Activated CD4-positive, alpha-beta memory T cell treated with anti-CD3 and anti-CD28 coated beads, Interleukin-2, amount 10 ng/mL, durations not matched to agents 7 days and 5 days (primary cell): ENCODE data around the gene ADGRE3. TPM values are rescaled to one million over a fixed set of nuclear protein-coding genes. Genes with fewer than 3 reads are reported as not detected.

ENCODE experiments used
- CTCF ChIA-PET: fragments of 350-600 bp; sonication (Branson Sonifier 250); formaldehyde crosslinking; loops from one replicate; lab custom pipeline; 2021; ENCODE audit warnings: antibody characterized with exemption, inconsistent platforms; lab: Charles Lee
- POLR2A ChIA-PET: fragments of 350-600 bp; sonication (Branson Sonifier 250); formaldehyde crosslinking; loops from one replicate; lab custom pipeline; 2021; ENCODE audit warnings: antibody characterized with exemption; lab: Charles Lee
- DNase-seq: peaks from one replicate; pipeline ENCODE4 v3.0.0-alpha.2; 2020
- H3K27ac Mint-ChIP-seq: one replicate; pipeline ENCODE4 v1.8.0; 2021; ENCODE audit warnings: mild to moderate bottlenecking, mixed read lengths
- H3K27me3 Mint-ChIP-seq: one replicate; pipeline ENCODE4 v1.8.0; 2021; ENCODE audit warnings: mixed read lengths
- H3K36me3 Mint-ChIP-seq: one replicate; pipeline ENCODE4 v1.8.0; 2021; ENCODE audit warnings: low read depth, mixed read lengths
- H3K4me1 Mint-ChIP-seq: one replicate; pipeline ENCODE4 v1.8.0; 2021; ENCODE audit warnings: mixed read lengths
- H3K4me3 Mint-ChIP-seq: one replicate; pipeline ENCODE4 v1.8.0; 2021; ENCODE audit warnings: mild to moderate bottlenecking, mixed read lengths
- H3K9me3 Mint-ChIP-seq: one replicate; pipeline ENCODE4 v1.8.0; 2021; ENCODE audit warnings: mixed read lengths
- total RNA-seq, 2 experiments: library from RNA; stranded (reverse); gene quantifications; one replicate each; pipeline ENCODE4 v1.2.3, GENCODE V29; 2021

Gene ADGRE3, protein sequence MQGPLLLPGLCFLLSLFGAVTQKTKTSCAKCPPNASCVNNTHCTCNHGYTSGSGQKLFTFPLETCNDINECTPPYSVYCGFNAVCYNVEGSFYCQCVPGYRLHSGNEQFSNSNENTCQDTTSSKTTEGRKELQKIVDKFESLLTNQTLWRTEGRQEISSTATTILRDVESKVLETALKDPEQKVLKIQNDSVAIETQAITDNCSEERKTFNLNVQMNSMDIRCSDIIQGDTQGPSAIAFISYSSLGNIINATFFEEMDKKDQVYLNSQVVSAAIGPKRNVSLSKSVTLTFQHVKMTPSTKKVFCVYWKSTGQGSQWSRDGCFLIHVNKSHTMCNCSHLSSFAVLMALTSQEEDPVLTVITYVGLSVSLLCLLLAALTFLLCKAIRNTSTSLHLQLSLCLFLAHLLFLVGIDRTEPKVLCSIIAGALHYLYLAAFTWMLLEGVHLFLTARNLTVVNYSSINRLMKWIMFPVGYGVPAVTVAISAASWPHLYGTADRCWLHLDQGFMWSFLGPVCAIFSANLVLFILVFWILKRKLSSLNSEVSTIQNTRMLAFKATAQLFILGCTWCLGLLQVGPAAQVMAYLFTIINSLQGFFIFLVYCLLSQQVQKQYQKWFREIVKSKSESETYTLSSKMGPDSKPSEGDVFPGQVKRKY
- not detected for total RNA-seq

DNA sequence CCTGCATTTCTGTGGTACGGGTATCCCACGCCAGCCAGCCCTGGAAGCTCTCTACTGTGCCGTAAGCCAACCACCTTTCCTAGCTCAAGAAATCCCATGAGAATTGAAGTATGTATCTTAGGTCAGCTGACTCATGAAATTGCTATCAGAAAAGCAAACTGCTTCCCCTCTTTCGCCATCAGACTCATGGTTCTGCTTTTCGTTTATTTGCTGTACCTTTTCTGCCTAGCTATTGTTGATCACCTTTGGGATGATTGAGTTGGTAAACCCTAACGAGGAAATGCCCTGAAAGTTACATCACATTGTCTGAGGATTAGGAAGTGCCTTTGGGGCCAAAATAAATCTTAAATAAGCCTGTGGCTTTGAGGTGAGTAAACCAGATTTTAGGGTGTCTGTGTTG lies at the start of gene ADGRE3:
Gene ADGRE3, minus strand, starts transcription at position 81 of the 400 bp plus-strand sequence. Its CDS starts 74 bp downstream, at position 7.
- Mint-ChIP-seq H3K9me3 (no peaks in the 10 kb centered on the region), H3K27ac (no peak within 1 kb of the TSS), H3K4me1 (peaks cover 2% of the 10 kb centered on the region), H3K4me3 (no peak within 1 kb of the TSS), H3K27me3 (peaks cover 7% of the 10 kb centered on the region), H3K36me3 (no peaks in the 10 kb centered on the region)
- DNase-seq = no peak
- ChIA-PET CTCF (interaction anchor here (1.4 to 3.6 kb wide), 2 partner anchors 9 to 12 kb away, joined by 3 to 15 read pairs; no protein-coding TSS in a partner anchor), POLR2A (no interaction called here)

DNA sequence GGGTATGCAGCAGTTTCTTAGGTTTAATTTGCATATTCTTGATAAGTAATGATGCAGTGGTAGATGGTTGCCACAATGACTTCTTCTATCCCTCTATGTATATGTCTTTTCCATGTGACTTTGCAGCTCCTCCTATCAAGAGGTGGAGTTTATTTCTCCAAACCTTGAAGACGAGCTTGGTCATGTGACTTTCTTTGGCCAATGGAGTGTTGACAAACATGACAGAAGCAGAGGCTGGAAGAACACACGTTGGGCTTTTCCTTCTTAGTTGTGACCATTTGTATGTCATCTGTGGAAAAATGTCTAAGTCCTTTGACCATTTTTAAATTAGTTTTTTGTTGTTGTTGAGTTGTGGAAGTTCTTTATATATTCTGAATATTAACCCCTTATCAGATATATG lies 47.5 kb upstream of the ADGRE3 start:
- H3K4me3 Mint-ChIP-seq = no peak overlapping the region
- no peaks in the 10 kb centered on the region for H3K4me1 Mint-ChIP-seq
- CTCF ChIA-PET = no interaction called here
- POLR2A ChIA-PET = no interaction called here
- H3K36me3 Mint-ChIP-seq = peaks cover 32% of the 10 kb centered on the region
- DNase-seq = no peak
- H3K27ac Mint-ChIP-seq = no peak overlapping the region
- no peaks in the 10 kb centered on the region for H3K27me3 Mint-ChIP-seq
- peaks cover 61% of the 10 kb centered on the region for H3K9me3 Mint-ChIP-seq

DNA sequence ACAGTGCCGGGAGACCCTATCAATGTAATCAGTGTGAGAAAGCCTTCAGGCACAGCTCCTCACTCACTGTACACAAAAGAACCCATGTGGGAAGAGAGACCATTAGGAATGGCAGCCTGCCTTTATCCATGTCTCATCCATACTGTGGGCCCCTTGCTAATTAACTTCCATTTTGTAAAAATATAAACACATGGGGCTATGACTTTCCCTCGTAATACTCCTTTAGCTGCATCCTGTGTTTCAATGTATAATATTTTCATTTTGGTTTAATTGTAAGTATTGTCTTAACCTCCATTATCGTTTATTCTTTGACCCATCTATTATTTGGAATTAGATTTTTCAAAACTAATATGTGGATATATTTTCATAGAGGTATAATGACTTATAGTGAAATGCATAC lies 44.5 kb upstream of the ADGRE3 start:
- no peak overlapping the region for H3K27ac Mint-ChIP-seq
- no peaks in the 10 kb centered on the region for H3K4me1 Mint-ChIP-seq
- no peak for DNase-seq
- H3K9me3 Mint-ChIP-seq = peaks cover 63% of the 10 kb centered on the region
- H3K36me3 Mint-ChIP-seq = peaks cover 61% of the 10 kb centered on the region
- ChIA-PET CTCF (no interaction called here), POLR2A (no interaction called here)
- H3K27me3 Mint-ChIP-seq = no peaks in the 10 kb centered on the region
- no peak overlapping the region for H3K4me3 Mint-ChIP-seq

DNA sequence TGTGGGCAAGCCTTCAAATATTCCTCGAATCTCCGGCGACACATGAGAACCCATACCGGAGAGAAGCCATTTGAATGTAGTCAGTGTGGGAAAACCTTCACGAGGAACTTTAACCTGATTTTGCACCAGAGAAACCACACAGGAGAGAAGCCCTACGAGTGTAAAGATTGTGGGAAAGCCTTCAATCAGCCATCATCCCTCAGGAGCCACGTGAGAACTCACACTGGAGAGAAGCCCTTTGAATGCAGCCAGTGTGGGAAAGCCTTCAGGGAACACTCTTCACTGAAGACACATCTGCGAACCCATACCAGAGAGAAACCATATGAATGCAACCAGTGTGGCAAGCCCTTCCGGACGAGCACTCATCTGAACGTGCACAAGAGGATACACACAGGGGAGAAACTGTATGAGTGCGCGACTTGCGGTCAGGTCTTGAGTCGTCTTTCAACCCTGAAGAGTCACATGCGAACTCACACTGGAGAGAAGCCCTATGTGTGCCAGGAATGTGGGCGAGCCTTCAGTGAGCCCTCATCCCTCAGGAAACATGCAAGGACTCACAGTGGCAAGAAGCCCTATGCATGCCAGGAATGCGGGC lies 44.0 kb upstream of the ADGRE3 start:
- POLR2A ChIA-PET = no interaction called here
- peaks cover 66% of the 10 kb centered on the region for H3K9me3 Mint-ChIP-seq
- DNase-seq = no peak

DNA sequence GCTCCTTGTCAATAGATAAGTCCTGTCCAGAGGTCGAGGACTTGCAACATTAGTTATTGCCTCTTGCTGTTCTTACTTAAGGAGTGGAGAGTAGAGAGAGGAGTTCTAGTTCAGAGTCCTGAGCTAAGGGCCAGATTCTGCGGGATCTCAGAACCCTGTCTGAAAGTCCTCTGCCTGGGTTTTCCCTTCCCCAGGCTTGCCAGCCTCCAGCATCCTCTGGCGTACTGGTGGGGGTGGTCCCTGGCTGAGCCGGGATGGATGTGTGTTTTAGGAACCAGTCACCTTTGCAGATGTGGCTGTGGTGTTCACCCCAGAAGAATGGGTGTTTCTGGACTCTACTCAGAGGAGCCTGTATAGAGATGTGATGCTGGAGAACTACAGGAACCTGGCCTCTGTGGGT lies 41.2 kb upstream of the ADGRE3 start:
- no peak for DNase-seq
- Mint-ChIP-seq H3K27me3 (no peaks in the 10 kb centered on the region), H3K4me1 (no peaks in the 10 kb centered on the region), H3K9me3 (peaks cover 74% of the 10 kb centered on the region), H3K27ac (no peak overlapping the region), H3K36me3 (peaks cover 87% of the 10 kb centered on the region), H3K4me3 (no peak overlapping the region)
- POLR2A ChIA-PET = no interaction called here
- CTCF ChIA-PET = no interaction called here

More for the DNA sequence above, 44.0 kb upstream of the ADGRE3 start:
- Mint-ChIP-seq H3K4me1 (no peaks in the 10 kb centered on the region), H3K27me3 (no peaks in the 10 kb centered on the region), H3K36me3 (peaks cover 67% of the 10 kb centered on the region), H3K27ac (no peak overlapping the region), H3K4me3 (no peak overlapping the region)
- CTCF ChIA-PET = no interaction called here

DNA sequence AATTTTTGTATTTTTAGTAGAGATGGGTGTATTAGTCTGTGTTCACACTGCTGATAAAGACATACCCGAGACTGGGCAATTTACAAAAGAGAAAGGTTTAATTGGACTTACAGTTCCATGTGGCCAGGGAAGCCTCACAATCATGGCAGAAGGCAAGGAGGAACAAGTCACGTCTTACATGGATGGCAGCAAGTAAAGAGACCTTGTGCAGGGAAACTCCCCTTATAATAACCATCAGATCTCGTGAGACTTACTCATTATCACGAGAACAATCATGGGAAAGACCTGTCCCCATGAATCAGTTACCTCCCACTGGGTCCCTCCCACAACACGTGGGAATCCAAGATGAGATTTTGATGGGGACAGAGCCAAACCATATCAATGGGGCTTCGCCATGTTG lies 29.8 kb upstream of the ADGRE3 start:
- H3K9me3 Mint-ChIP-seq = peaks cover 17% of the 10 kb centered on the region
- no peaks in the 10 kb centered on the region for H3K4me1 Mint-ChIP-seq
- no peak overlapping the region for H3K27ac Mint-ChIP-seq
- H3K36me3 Mint-ChIP-seq = peaks cover 76% of the 10 kb centered on the region
- ChIA-PET POLR2A (no interaction called here), CTCF (no interaction called here)
- H3K4me3 Mint-ChIP-seq = no peak overlapping the region
- H3K27me3 Mint-ChIP-seq = no peaks in the 10 kb centered on the region
- DNase-seq = no peak

DNA sequence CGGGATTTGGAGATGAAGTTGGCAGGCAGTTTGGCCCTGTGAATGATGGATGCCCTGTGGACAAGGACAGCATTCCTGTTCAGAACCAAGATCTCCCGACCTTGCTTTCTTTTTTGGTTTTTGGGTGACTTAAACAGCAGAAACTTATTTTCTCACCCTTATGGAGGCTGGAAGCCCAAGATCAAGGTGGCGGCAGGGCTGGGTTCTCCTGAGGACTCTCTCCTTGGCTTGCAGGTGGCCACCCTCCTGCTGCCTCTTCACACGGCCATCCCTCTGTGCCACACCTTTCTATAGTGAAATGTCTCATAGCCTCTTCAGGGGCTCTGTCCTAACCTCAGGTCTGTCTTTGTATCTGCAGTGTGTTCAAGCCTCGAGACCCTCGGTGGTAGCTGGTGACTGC lies 29.2 kb upstream of the ADGRE3 start:
- Mint-ChIP-seq H3K27ac (no peak overlapping the region), H3K4me1 (no peaks in the 10 kb centered on the region), H3K4me3 (no peak overlapping the region)

DNA sequence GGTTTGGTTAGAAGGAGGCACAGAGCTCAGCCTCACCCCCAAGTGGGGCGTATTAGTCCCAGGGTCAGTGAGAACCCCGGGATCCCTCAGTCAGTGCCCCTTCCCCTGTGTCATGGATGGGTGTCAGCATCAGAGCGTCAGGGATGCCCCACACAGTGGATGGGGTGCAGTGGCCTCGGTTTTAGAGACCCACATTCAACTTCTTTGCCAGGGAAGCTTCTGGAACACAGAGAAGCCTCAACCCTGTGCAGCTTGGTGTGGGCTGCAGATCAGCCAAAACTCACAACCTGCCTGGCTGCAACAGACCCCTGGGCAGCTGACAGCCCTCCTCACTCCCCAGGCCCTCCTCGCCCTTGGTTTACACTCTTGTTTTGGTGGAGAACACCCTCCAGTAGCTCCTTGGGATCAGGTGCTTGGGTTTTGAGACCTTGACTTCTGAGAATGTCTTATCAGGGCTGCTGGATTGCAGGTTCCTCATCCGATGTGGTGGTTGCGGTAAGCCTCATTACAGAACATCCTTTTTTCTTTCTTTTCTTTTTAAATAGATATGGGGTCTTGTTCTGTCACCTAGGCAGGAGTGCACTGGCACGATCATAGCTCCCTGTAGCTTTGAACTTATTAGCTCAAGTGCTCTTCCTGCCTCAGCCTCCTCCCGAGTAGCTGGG lies 26.2 kb upstream of the ADGRE3 start:
- no peaks in the 10 kb centered on the region for H3K4me1 Mint-ChIP-seq
- H3K27me3 Mint-ChIP-seq = no peaks in the 10 kb centered on the region
- no peak overlapping the region for H3K4me3 Mint-ChIP-seq
- ChIA-PET POLR2A (interaction anchor here (0.6 kb wide), 1 partner anchor 92 kb away, joined by 3 read pairs; no protein-coding TSS in a partner anchor), CTCF (no interaction called here)
- peaks cover 10% of the 10 kb centered on the region for H3K9me3 Mint-ChIP-seq
- no peak overlapping the region for H3K27ac Mint-ChIP-seq
- DNase-seq = no peak
- peaks cover 64% of the 10 kb centered on the region for H3K36me3 Mint-ChIP-seq

More for the DNA sequence above, 29.2 kb upstream of the ADGRE3 start:
- peaks cover 71% of the 10 kb centered on the region for H3K36me3 Mint-ChIP-seq
- peaks cover 11% of the 10 kb centered on the region for H3K9me3 Mint-ChIP-seq
- ChIA-PET POLR2A (no interaction called here), CTCF (no interaction called here)
- H3K27me3 Mint-ChIP-seq = no peaks in the 10 kb centered on the region
- DNase-seq = no peak

DNA sequence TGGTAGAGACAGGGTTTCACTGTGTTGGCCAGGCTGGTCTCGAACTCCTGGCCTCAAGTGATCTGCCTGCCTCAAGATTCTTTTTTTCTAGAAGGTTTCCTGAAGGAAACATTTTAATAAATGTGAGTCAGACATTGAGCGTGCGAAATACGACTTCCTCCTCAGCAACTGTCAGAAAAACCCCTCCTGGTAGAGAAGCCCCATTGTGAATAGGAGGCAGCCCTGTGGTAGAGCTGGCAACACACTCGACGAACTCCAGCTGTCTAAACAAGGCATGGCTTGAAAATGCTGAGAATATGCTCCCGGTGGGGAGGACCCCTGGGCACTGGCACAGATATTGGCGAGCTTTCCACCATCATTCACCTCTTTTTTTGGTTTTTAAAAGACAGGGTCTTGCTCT lies 25.0 kb upstream of the ADGRE3 start:
- Mint-ChIP-seq H3K27ac (no peak overlapping the region), H3K4me3 (no peak overlapping the region), H3K4me1 (no peaks in the 10 kb centered on the region), H3K9me3 (peaks cover 10% of the 10 kb centered on the region), H3K36me3 (peaks cover 58% of the 10 kb centered on the region), H3K27me3 (no peaks in the 10 kb centered on the region)
- CTCF ChIA-PET = no interaction called here
- DNase-seq = no peak
- POLR2A ChIA-PET = no interaction called here

DNA sequence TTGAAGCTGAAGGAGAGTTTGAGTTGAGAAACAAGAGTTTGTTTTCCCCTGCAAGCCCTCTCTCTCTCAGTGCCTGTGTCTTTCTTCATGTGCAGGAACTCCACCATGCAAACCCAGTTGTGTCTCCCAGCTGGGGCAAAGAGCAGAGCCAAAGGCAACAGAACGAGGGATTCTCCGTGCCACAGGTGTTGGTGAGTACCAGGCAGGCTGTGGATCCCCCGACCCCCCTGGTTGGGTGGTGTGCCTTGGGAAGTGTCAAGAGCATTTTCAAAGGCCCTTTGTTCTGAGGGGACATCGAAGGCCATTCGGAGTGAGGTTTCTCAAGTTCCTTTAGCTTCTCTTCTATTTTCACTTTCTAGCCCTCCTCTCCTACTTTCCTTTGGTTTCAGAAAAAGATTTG lies 20.8 kb upstream of the ADGRE3 start:
- Mint-ChIP-seq H3K4me3 (no peak overlapping the region), H3K4me1 (peaks cover 12% of the 10 kb centered on the region), H3K36me3 (peaks cover 26% of the 10 kb centered on the region), H3K27ac (no peak overlapping the region), H3K27me3 (no peaks in the 10 kb centered on the region), H3K9me3 (no peaks in the 10 kb centered on the region)
- ChIA-PET POLR2A (no interaction called here), CTCF (interaction anchor here (1.3 to 2.1 kb wide), 2 partner anchors 9 to 110 kb away, joined by 3 to 11 read pairs; no protein-coding TSS in a partner anchor)
- no peak for DNase-seq

DNA sequence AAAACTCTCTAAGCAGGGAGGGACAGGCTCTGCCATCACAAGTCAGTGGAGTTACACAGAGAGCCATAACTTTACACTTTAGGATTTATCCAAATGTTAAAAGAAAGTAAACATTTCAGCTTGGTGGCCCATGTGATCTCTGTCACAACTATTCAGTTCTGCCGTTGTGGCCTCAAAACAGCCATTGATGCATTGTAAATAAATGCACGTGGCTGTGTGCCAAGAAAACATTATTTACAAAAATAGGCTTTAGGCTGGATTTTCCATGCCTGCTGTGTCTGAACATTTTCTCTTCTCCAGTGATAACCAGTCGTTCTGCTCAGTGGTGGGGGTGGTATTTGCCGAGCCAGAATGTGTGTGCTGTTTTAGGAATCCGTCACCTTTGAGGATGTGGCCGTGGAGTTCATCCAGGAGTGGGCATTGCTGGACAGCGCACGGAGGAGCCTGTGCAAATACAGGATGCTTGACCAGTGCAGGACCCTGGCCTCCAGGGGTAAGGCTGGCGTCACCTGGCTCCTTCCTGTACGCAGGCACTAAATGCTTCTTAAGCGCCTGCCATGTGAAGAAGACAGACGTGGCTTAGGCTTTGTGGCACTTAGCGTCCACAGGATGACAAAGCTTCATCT lies 20.1 kb upstream of the ADGRE3 start:
- Mint-ChIP-seq H3K27ac (no peak overlapping the region), H3K27me3 (no peaks in the 10 kb centered on the region), H3K36me3 (peaks cover 21% of the 10 kb centered on the region), H3K4me3 (no peak overlapping the region), H3K9me3 (no peaks in the 10 kb centered on the region), H3K4me1 (peaks cover 16% of the 10 kb centered on the region)
- DNase-seq = no peak
- ChIA-PET CTCF (interaction anchor here (1.3 to 2.1 kb wide), 2 partner anchors 9 to 120 kb away, joined by 5 to 11 read pairs; no protein-coding TSS in a partner anchor), POLR2A (no interaction called here)
